OCI-LY7 (cell line): ENCODE measurements around the gene RUFY2. TPM values are rescaled to one million over a fixed set of nuclear protein-coding genes. Genes with fewer than 3 reads are reported as not detected.

Experiments used
- BruUV-seq: library from RNA; stranded (reverse); fragments of 400-500 nt; replicated peaks from 2 replicates; lab custom pipeline; 2021; lab: Mats Ljungman, UMichigan
- CTCF ChIA-PET: fragments of 300-600 bp; sonication (Branson Sonifier 250); formaldehyde crosslinking; loops from one replicate; lab custom pipeline; 2022; ENCODE audit warnings: antibody characterized with exemption; ENCODE audit not compliant: unreplicated experiment; lab: Charles Lee
- POLR2A ChIA-PET: fragments of 300-600 bp; sonication (Branson Sonifier 250); formaldehyde crosslinking; loops from one replicate; lab custom pipeline; 2022; ENCODE audit warnings: antibody characterized with exemption; lab: Charles Lee
- DNase-seq: peaks from one replicate; pipeline ENCODE4 v3.0.0-alpha.2; 2015; ENCODE audit warnings: low spot score
- H2AFZ ChIP-seq: fragments of 200-600 bp; sonication (generic), shearing (Covaris generic); 2 replicates; pipeline ENCODE4 v1.6.1; 2014; ENCODE audit warnings: mild to moderate bottlenecking, antibody characterized with exemption, low read length, moderate library complexity
- H3K27ac ChIP-seq: fragments of 200-600 bp; sonication (generic); 2 replicates; pipeline ENCODE4 v1.5.1; 2014; ENCODE audit warnings: mixed run types, low read depth, mild to moderate bottlenecking, moderate library complexity, low read length, inconsistent platforms; ENCODE audit not compliant: poor library complexity, severe bottlenecking
- H3K36me3 ChIP-seq: fragments of 200-600 bp; sonication (generic); 2 replicates; pipeline ENCODE4 v1.6.1; 2014; ENCODE audit warnings: mild to moderate bottlenecking, antibody characterized with exemption, low read length, moderate library complexity, mixed read lengths; ENCODE audit not compliant: insufficient read depth
- H3K4me1 ChIP-seq: fragments of 200-600 bp; sonication (generic); 2 replicates; pipeline ENCODE4 v1.5.1; 2014; ENCODE audit warnings: mild to moderate bottlenecking, low read length; ENCODE audit not compliant: insufficient read depth, poor library complexity, severe bottlenecking
- H3K4me2 ChIP-seq: fragments of 200-600 bp; sonication (generic); 2 replicates; pipeline ENCODE4 v1.6.1; 2014; ENCODE audit warnings: mild to moderate bottlenecking, low read length
- H3K4me3 ChIP-seq: fragments of 200-600 bp; sonication (generic); 2 replicates; pipeline ENCODE4 v1.5.1; 2014; ENCODE audit warnings: mild to moderate bottlenecking, low read depth, low read length; ENCODE audit not compliant: poor library complexity, severe bottlenecking
- H3K79me2 ChIP-seq: fragments of 200-600 bp; sonication (generic); 2 replicates; pipeline ENCODE4 v1.6.1; 2016; ENCODE audit warnings: low read depth, mild to moderate bottlenecking, low read length, moderate library complexity, mixed read lengths; ENCODE audit not compliant: insufficient read depth
- H3K9me2 ChIP-seq: fragments of 200-600 bp; sonication (generic); 2 replicates; pipeline ENCODE4 v1.6.1; 2016; ENCODE audit warnings: mild to moderate bottlenecking, low read length, mixed read lengths; ENCODE audit not compliant: insufficient read depth
- H3K9me3 ChIP-seq: fragments of 200-600 bp; sonication (generic); 2 replicates; pipeline ENCODE4 v1.6.1; 2014; ENCODE audit warnings: mild to moderate bottlenecking, mixed run types, low read length, mixed read lengths
- H4K20me1 ChIP-seq: fragments of 200-600 bp; sonication (generic); 2 replicates; pipeline ENCODE4 v1.6.1; 2014; ENCODE audit warnings: mild to moderate bottlenecking, antibody characterized with exemption, low read length, moderate library complexity, mixed read lengths; ENCODE audit not compliant: insufficient read depth
- EZH2phosphoT487 ChIP-seq: fragments of 200-600 bp; sonication (generic); IDR thresholded peaks from 2 replicates; pipeline ENCODE4 v1.6.1; 2018; ENCODE audit warnings: low read depth, borderline replicate concordance, mild to moderate bottlenecking, mixed run types, antibody characterized with exemption, low read length, moderate library complexity, mixed read lengths
- intact Hi-C: fragments of 100-400 bp; cut with micrococcal nuclease; formaldehyde crosslinking; loops from one replicate; pipeline ENCODE4 v1.10.0; 2022; ENCODE audit not compliant: unreplicated experiment
- total RNA-seq, 2 experiments: library from RNA; depleted of rRNA in 1 of 2; stranded (reverse); fragments of >200 nt in 1 of 2; shearing (Covaris generic) in 1 of 2; gene quantifications; 2 replicates each; pipeline ENCODE4 v1.2.3, GENCODE V29; 2014 to 2022
- TF ChIP-seq, protein P1 (sequence below): fragments of 200-600 bp; sonication (generic); conservative IDR thresholded peaks from 2 replicates; pipeline ENCODE4 v1.5.1; 2014; ENCODE audit warnings: mild to moderate bottlenecking, antibody characterized with exemption, low read length, moderate library complexity, mixed read lengths

The RUFY2 gene
- total RNA-seq, 2 experiments from 2014 or later = 16.3 to 17.4 TPM

DNA sequence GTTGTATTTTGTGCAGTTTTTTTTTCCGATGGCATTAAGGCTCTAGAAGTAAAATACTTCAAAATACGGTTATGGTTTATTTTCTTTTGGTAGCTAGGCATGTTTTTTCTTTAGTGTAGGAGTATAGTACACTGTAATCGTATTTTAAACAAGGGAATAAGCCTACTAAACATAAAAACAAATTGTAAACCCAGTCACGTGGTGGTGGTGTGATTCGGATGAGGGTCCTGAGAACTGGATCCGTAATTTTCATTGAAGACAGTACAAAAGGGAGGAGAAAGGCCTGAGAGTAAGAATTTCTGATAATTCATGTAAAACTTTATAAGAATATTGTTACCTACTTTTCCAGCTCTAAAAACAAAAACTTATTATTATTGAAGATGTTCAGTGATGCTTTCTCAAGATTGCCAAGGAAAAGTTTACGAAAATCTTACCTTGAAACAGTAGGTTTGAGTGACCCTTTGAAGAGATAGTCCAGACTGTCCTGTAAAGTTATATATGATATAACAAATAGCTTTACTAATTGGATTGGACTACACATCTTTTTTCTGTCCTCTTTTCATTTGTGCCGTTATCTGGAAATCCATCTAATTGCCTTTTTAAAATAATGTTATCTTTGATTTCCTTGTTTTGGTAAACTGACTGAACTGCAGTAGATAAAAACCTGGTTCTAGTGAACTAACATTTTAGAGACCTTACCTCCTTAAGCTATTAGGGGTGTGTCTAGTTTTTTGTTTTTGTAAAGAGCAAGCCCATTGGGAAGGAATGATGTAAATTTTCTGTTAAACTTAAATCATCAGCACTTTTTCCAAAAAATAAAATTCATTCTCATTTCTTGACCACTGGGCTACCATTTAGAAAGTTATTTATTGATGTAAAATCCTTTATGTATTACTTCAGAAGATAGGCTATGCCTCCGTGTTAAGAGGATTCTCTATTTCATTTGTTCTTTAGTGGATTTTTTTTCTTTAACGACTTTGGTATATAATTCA is 73.3 kb downstream of the RUFY2 start:
- no peaks in the 10 kb centered on the region for H3K9me2 ChIP-seq
- H3K4me1 ChIP-seq = peaks cover 66% of the 10 kb centered on the region
- ChIA-PET POLR2A (interaction anchor here (0.7 to 4.3 kb wide), 12 partner anchors 11 to 553 kb away, joined by 3 to 28 read pairs (median 3); partner anchors contain the start of genes CCAR1 and SIRT1), CTCF (no interaction called here)
- H3K36me3 ChIP-seq = peaks cover 65% of the 10 kb centered on the region
- H3K9me3 ChIP-seq = no peaks in the 10 kb centered on the region
- peak overlapping the region; percentile 93 for H3K4me2 ChIP-seq
- H3K27ac ChIP-seq = peak overlapping the region; percentile 89
- H3K4me3 ChIP-seq = peak overlapping the region; percentile 85
- H3K79me2 ChIP-seq = peaks cover 73% of the 10 kb centered on the region
- TF ChIP-seq EZH2phosphoT487 = no peak
- TF ChIP-seq, protein P1, sequence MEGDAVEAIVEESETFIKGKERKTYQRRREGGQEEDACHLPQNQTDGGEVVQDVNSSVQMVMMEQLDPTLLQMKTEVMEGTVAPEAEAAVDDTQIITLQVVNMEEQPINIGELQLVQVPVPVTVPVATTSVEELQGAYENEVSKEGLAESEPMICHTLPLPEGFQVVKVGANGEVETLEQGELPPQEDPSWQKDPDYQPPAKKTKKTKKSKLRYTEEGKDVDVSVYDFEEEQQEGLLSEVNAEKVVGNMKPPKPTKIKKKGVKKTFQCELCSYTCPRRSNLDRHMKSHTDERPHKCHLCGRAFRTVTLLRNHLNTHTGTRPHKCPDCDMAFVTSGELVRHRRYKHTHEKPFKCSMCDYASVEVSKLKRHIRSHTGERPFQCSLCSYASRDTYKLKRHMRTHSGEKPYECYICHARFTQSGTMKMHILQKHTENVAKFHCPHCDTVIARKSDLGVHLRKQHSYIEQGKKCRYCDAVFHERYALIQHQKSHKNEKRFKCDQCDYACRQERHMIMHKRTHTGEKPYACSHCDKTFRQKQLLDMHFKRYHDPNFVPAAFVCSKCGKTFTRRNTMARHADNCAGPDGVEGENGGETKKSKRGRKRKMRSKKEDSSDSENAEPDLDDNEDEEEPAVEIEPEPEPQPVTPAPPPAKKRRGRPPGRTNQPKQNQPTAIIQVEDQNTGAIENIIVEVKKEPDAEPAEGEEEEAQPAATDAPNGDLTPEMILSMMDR = no peak
- intact Hi-C loops = loop anchor here (2.0 kb wide), 1 partner anchor 73 kb away; the partner anchor contains the start of gene RUFY2
- peaks cover 56% of the 10 kb centered on the region for H4K20me1 ChIP-seq
- BruUV-seq = TSS peak; percentile 49
- no peak overlapping the region for H2AFZ ChIP-seq
- DNase-seq = no peak

DNA sequence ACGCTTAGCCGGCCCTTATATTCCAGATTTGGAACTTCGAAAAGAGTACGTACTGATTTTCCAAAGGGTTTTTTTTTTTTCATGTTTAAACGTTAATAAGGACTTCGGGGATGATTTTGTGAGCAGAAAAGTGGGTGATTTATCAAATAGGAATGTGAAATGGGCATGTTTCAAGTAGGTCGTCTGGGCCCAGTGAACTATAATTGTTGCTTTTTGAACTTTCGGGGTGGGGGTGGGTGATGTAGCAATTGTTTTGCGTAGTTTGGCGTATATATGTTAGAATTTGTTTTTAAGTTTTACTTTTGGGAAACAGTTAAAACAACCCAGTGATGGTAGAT is 74.0 kb downstream of the RUFY2 start:
- peak overlapping the region; percentile 85 for H3K4me3 ChIP-seq
- no TSS peak for BruUV-seq
- DNase-seq = no peak
- peaks cover 66% of the 10 kb centered on the region for H3K79me2 ChIP-seq
- H3K4me2 ChIP-seq = peak overlapping the region; percentile 93
- intact Hi-C loops = loop anchor here (2.0 kb wide), 1 partner anchor 74 kb away; the partner anchor contains the start of gene RUFY2
- ChIA-PET CTCF (no interaction called here), POLR2A (interaction anchor here (0.6 to 4.3 kb wide), 14 partner anchors 12 to 1818 kb away, joined by 3 to 28 read pairs (median 3); partner anchors contain the start of genes CCAR1 and SIRT1)
- no peak for TF ChIP-seq EZH2phosphoT487
- TF ChIP-seq, protein P1 = no peak; the same call in 1 of the 2 replicates
- no peaks in the 10 kb centered on the region for H3K9me2 ChIP-seq
- H4K20me1 ChIP-seq = peaks cover 49% of the 10 kb centered on the region
- H3K27ac ChIP-seq = peak overlapping the region; percentile 89
- no peaks in the 10 kb centered on the region for H3K9me3 ChIP-seq
- H2AFZ ChIP-seq = no peak overlapping the region
- peaks cover 58% of the 10 kb centered on the region for H3K36me3 ChIP-seq
- H3K4me1 ChIP-seq = peaks cover 73% of the 10 kb centered on the region
